Right atrium auricular region (tissue), 2 donors: Measurements from ENCODE around the gene TEX12. TPM values are rescaled to one million over a fixed set of nuclear protein-coding genes. Genes with fewer than 3 reads are reported as not detected.
A peak's percentile ranks its signal among the peaks of the same experiment; 100 is the strongest.

Experiments
- DNase-seq: peaks from one replicate; pipeline ENCODE4 v3.0.0-alpha.2; 2019; ENCODE audit warnings: low spot score
- H3K27ac ChIP-seq, 2 donors: fragments of 200-600 bp; sonication (generic); 1 replicate in 1 of 2; 2 replicates in 1 of 2; pipeline ENCODE4 v1.5.1; 2016 to 2019
- H3K27me3 ChIP-seq, 2 donors: fragments of 200-600 bp; sonication (generic); one replicate each; pipeline versions ENCODE4 v1.5.1 to v1.6.0; 2017 to 2019
- H3K36me3 ChIP-seq: fragments of 200-600 bp; sonication (generic); one replicate; pipeline ENCODE4 v1.5.1; 2016
- H3K4me1 ChIP-seq, 2 donors: fragments of 200-600 bp; sonication (generic); one replicate each; pipeline versions ENCODE4 v1.5.1 to v1.6.0; 2017 to 2019
- H3K4me3 ChIP-seq, 2 donors: fragments of 200-600 bp; sonication (generic); 1 replicate in 1 of 2; 2 replicates in 1 of 2; pipeline ENCODE4 v1.5.1; 2017 to 2019; ENCODE audit warnings: mild to moderate bottlenecking in 1 of 2, moderate library complexity in 1 of 2
- H3K9me3 ChIP-seq, 2 donors: fragments of 200-600 bp; sonication (generic); one replicate each; pipeline ENCODE4 v1.5.1; 2019
- total RNA-seq, 2 donors: library from RNA; depleted of rRNA; stranded (reverse); fragments of >200 nt; gene quantifications; one replicate each; pipeline ENCODE4 v1.1.0, GENCODE V29; 2016
- TF ChIP-seq, protein P1 (sequence below), 2 donors: fragments of 200-600 bp; sonication (generic); IDR thresholded peaks; one replicate each; pipeline ENCODE4 v1.5.1; 2019; ENCODE audit warnings: antibody characterized with exemption in 2 of 2

The TEX12 gene
- total RNA-seq, 2 donors from 2014 or later, result not detected

DNA sequence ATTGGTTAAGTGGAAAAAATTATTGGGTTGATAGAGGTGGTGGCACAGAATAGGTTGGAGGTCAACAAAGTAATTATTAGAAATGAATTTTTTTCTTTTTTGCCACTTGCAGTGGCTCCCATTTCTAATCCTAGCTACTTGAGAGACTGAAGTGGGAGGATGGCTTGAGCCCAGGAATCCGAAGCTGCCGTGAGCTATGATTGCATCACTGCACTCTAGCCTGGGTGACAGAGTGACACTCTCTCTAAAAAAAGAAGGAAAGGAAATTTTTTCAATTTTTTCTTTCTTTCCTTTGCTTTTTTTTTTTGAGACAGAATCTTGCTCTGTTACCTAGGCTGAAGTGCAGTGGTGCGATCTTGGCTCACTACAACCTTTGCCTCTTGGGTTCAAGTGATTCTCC is 6.0 kb downstream of the TEX12 start:
- H3K27me3 ChIP-seq, result no peaks in the 10 kb centered on the region
- no peaks in the 10 kb centered on the region for H3K9me3 ChIP-seq
- peak overlapping the region; percentile 33 to 86 for H3K27ac ChIP-seq
- no peaks in the 10 kb centered on the region for H3K36me3 ChIP-seq
- no peak for DNase-seq
- no peak overlapping the region for H3K4me3 ChIP-seq
- TF ChIP-seq, protein P1, sequence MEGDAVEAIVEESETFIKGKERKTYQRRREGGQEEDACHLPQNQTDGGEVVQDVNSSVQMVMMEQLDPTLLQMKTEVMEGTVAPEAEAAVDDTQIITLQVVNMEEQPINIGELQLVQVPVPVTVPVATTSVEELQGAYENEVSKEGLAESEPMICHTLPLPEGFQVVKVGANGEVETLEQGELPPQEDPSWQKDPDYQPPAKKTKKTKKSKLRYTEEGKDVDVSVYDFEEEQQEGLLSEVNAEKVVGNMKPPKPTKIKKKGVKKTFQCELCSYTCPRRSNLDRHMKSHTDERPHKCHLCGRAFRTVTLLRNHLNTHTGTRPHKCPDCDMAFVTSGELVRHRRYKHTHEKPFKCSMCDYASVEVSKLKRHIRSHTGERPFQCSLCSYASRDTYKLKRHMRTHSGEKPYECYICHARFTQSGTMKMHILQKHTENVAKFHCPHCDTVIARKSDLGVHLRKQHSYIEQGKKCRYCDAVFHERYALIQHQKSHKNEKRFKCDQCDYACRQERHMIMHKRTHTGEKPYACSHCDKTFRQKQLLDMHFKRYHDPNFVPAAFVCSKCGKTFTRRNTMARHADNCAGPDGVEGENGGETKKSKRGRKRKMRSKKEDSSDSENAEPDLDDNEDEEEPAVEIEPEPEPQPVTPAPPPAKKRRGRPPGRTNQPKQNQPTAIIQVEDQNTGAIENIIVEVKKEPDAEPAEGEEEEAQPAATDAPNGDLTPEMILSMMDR (IDR thresholded peaks at IDR 0.05), result no peak
- peaks cover 0 to 11% of the 10 kb centered on the region in 2 donors for H3K4me1 ChIP-seq

GRCh38 chr11:112174789-112175598 is 7.8 kb downstream of the TEX12 start, which contains the start of gene BCO2:
Gene BCO2 (plus strand): TSS chr11:112175512. CDS start chr11:112175602, 90 bp downstream.
- TF ChIP-seq, protein P1 (IDR thresholded peaks at IDR 0.05), result peak; percentile 77 to 87
- H3K4me3 ChIP-seq, result peak within 1 kb of the TSS; percentile 45 to 50
- H3K36me3 ChIP-seq, result no peaks in the 10 kb centered on the region
- H3K27me3 ChIP-seq, result no peaks in the 10 kb centered on the region
- peak; percentile 91 for DNase-seq
- peak within 1 kb of the TSS; percentile 84 to 86 for H3K27ac ChIP-seq
- H3K9me3 ChIP-seq, result no peaks in the 10 kb centered on the region
- peaks cover 0 to 21% of the 10 kb centered on the region in 2 donors for H3K4me1 ChIP-seq

DNA sequence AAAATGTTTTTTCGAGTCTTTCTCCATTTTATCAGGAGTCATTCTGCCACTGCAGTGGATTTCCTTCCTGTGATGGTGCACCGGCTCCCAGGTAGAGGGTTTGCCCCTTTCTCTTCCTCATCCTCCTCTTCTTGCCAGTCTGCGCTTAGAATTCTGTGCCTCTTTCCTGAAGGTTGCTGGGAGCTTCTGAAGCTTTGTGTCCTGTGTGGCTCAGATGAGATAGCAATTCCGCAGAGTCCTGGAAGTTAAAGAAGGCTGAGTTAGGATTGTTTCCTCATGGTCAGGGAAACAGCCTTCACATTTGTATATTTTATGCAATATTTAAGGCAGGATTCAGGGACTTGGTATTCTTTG is 8.4 kb downstream of the TEX12 start:
- TF ChIP-seq, protein P1 (IDR thresholded peaks at IDR 0.05), result no peak
- peak overlapping the region; percentile 84 to 86 for H3K27ac ChIP-seq
- H3K4me1 ChIP-seq, result peaks cover 0 to 23% of the 10 kb centered on the region in 2 donors
- H3K4me3 ChIP-seq, result peak overlapping the region; percentile 45 to 50
- DNase-seq, result no peak
- no peaks in the 10 kb centered on the region for H3K27me3 ChIP-seq
- H3K9me3 ChIP-seq, result no peaks in the 10 kb centered on the region
- H3K36me3 ChIP-seq, result no peaks in the 10 kb centered on the region

DNA sequence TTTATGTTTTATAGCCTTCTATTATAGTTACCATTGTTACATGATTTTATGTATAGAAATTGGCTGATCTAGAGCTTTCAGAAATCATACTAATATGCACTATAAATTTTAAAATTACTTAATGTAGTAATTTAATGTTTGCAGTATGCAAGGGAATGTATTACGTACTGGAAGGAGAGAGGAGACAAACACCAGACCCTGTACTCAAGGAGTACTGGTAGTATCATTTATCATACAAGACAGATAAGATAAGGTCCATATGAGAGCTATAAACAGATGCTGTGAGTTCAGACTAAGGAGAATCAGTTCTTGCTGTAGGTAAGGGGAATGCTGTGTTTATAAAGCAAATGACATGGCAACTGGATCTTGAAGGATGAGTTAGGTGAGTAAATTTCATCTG is 8.9 kb downstream of the TEX12 start:
- no peaks in the 10 kb centered on the region for H3K9me3 ChIP-seq
- H3K36me3 ChIP-seq, result no peaks in the 10 kb centered on the region
- H3K4me3 ChIP-seq, result peak overlapping the region; percentile 45 to 50
- no peaks in the 10 kb centered on the region for H3K27me3 ChIP-seq
- peaks cover 0 to 23% of the 10 kb centered on the region in 2 donors for H3K4me1 ChIP-seq
- TF ChIP-seq, protein P1 (IDR thresholded peaks at IDR 0.05), result no peak
- no peak for DNase-seq
- H3K27ac ChIP-seq, result peak overlapping the region; percentile 84 to 86

GRCh38 chr11:112177589-112177988 is 10.4 kb downstream of the TEX12 start:
- Histone ChIP-seq H3K4me1 (peaks cover 0 to 23% of the 10 kb centered on the region in 2 donors), H3K4me3 (peak overlapping the region; percentile 45 to 50), H3K36me3 (no peaks in the 10 kb centered on the region)

More at GRCh38 chr11:112177589-112177988, 10.4 kb downstream of the TEX12 start:
- Histone ChIP-seq H3K27me3 (no peaks in the 10 kb centered on the region), H3K27ac (peak overlapping the region; percentile 11 to 86), H3K9me3 (no peaks in the 10 kb centered on the region)
- no peak for DNase-seq
- TF ChIP-seq, protein P1 (IDR thresholded peaks at IDR 0.05), result no peak
